Gastrocnemius medialis (tissue), 4 donors: ENCODE measurements around the gene SEC22C. TPM values are rescaled to one million over a fixed set of nuclear protein-coding genes. Genes with fewer than 3 reads are reported as not detected.
"Not testable (repeated sequence)": the region's sequence is repeated elsewhere in the genome, so short reads cannot be mapped to it uniquely, and the experiment has no call there.

ENCODE experiments used
- ATAC-seq, 2 donors: fragments of 150-250 bp; one replicate each; pipeline ENCODE4 v1.9.1; 2016
- DNase-seq, 2 donors: peaks; one replicate each; pipeline ENCODE4 v3.0.0-alpha.2; 2019
- H3K27ac ChIP-seq, 4 donors: fragments of 200-600 bp; sonication (generic); 1 replicate in 1 of 4; 2 replicates in 3 of 4; pipeline ENCODE4 v1.5.1; 2016 to 2018; ENCODE audit warnings: mild to moderate bottlenecking in 2 of 4, moderate library complexity in 1 of 4
- H3K27me3 ChIP-seq, 3 donors: fragments of 200-600 bp; sonication (generic) in 2 of 3; 1 replicate in 1 of 3; 2 replicates in 2 of 3; pipeline versions ENCODE4 v1.5.1 to v1.6.0; 2016 to 2019; ENCODE audit warnings: mild to moderate bottlenecking in 1 of 3, moderate library complexity in 1 of 3
- H3K36me3 ChIP-seq, 2 donors: fragments of 200-600 bp; sonication (generic) in 1 of 2; one replicate each; pipeline ENCODE4 v1.5.1; 2017 to 2018
- H3K4me1 ChIP-seq, 2 donors: fragments of 200-600 bp; sonication (generic) in 1 of 2; one replicate each; pipeline ENCODE4 v1.5.1; 2016 to 2017; ENCODE audit warnings: mild to moderate bottlenecking in 2 of 2
- H3K4me3 ChIP-seq, 4 donors: fragments of 200-600 bp; sonication (generic) in 3 of 4; 1 replicate in 1 of 4; 2 replicates in 3 of 4; pipeline ENCODE4 v1.5.1; 2016 to 2019; ENCODE audit warnings: mild to moderate bottlenecking in 2 of 4
- H3K9me3 ChIP-seq, 3 donors: fragments of 200-600 bp; sonication (generic) in 2 of 3; 1 replicate in 1 of 3; 2 replicates in 2 of 3; pipeline ENCODE4 v1.5.1; 2016 to 2019
- CTCF ChIP-seq, 5 experiments: fragments of 450-650 bp in 3 of 5; fragments of 200-600 bp in 2 of 5; sonication (generic) in 2 of 5; IDR thresholded peaks in 4 of 5; conservative IDR thresholded peaks in 1 of 5; 1 replicate in 4 of 5; 2 replicates in 1 of 5; pipeline ENCODE4 v1.5.1; 2016 to 2019; ENCODE audit warnings: antibody characterized with exemption in 5 of 5, mild to moderate bottlenecking in 3 of 5, moderate library complexity in 3 of 5
- POLR2A ChIP-seq, 2 donors: fragments of 450-650 bp; IDR thresholded peaks; one replicate each; pipeline ENCODE4 v1.6.1; 2017; ENCODE audit warnings: antibody characterized with exemption in 2 of 2, mild to moderate bottlenecking in 2 of 2, moderate library complexity in 2 of 2
- in situ Hi-C, 4 donors: fragments of 200-750 bp; cut with MboI; loops; one replicate each; pipeline versions ENCODE4 v1.15.0 to v1.8.0; 2017; ENCODE audit warnings: low sequenced_read_pairs in 4 of 4
- intact Hi-C: fragments of 100-400 bp; cut with DNase I; formaldehyde crosslinking; loops from one replicate; pipeline ENCODE4 v1.15.1; 2023; ENCODE audit warnings: low total_unique reads
- total RNA-seq, 4 donors: library from RNA; depleted of rRNA; stranded (reverse); fragments of >200 nt; gene quantifications; one replicate each; pipeline versions ENCODE4 v1.1.0 to v1.2.3, GENCODE V29; 2016

SEC22C gene
- total RNA-seq, 4 donors from 2014 or later = 35.5 to 54.6 (median 40.6) TPM

- TF ChIP-seq POLR2A (IDR thresholded peaks at IDR 0.05) (no peak), CTCF (IDR thresholded peaks at IDR 0.05 in 4 of 5, conservative IDR thresholded peaks at IDR 0.05 in 1 of 5) (no peak)
- Histone ChIP-seq H3K4me3 (peak overlapping the region in 3 of 4 donors; percentile 68 to 92 (median 75)), H3K27ac (peak overlapping the region; percentile 85 to 92 (median 87)), H3K4me1 (peaks cover 11 to 16% of the 10 kb centered on the region in 2 donors), H3K27me3 (no peaks in the 10 kb centered on the region), H3K9me3 (no peaks in the 10 kb centered on the region), H3K36me3 (peaks cover 0 to 6% of the 10 kb centered on the region in 2 donors)
- intact Hi-C loops (loop anchor here (10.0 kb wide), 2 partner anchors 295 to 1105 kb away; partner anchors contain the start of gene ABHD5), in situ Hi-C loops (loop anchor here in 2 of 4 donors (10.0 to 25.0 kb wide), 2 partner anchors 148 to 155 kb away; no protein-coding TSS in a partner anchor)
- ATAC-seq = no peak
- DNase-seq = no peak
These were observed 7.8 kb upstream of the SEC22C start for GRCh38 chr3:42589382-42590109.

GRCh38 chr3:42588625-42589024 is 6.9 kb upstream of the SEC22C start:
- H3K4me3 ChIP-seq = no peak overlapping the region

GRCh38 chr3:42582474-42583070 is 805 bp upstream of the SEC22C start:
- Histone ChIP-seq H3K4me3 (peak overlapping the region; percentile 71 to 82 (median 75)), H3K9me3 (no peaks in the 10 kb centered on the region), H3K4me1 (peaks cover 11 to 19% of the 10 kb centered on the region in 2 donors), H3K27me3 (no peaks in the 10 kb centered on the region), H3K27ac (peak overlapping the region; percentile 87 to 94 (median 92)), H3K36me3 (no peaks in the 10 kb centered on the region)
- in situ Hi-C loops (loop anchor here (5.0 to 25.0 kb wide), 3 partner anchors 155 to 165 kb away; no protein-coding TSS in a partner anchor), intact Hi-C loops (loop anchor here (1.0 to 10.0 kb wide), 4 partner anchors 72 to 1112 kb away; partner anchors contain the start of gene ABHD5)
- DNase-seq (no peak), ATAC-seq (no peak)
- TF ChIP-seq CTCF (IDR thresholded peaks at IDR 0.05 in 4 of 5, conservative IDR thresholded peaks at IDR 0.05 in 1 of 5) (no peak), POLR2A (IDR thresholded peaks at IDR 0.05) (no peak)

More at GRCh38 chr3:42588625-42589024, 6.9 kb upstream of the SEC22C start:
- no peaks in the 10 kb centered on the region for H3K27me3 ChIP-seq
- TF ChIP-seq POLR2A (IDR thresholded peaks at IDR 0.05) = no peak
- TF ChIP-seq CTCF (IDR thresholded peaks at IDR 0.05 in 4 of 5, conservative IDR thresholded peaks at IDR 0.05 in 1 of 5) = no peak
- no peak for DNase-seq
- no peaks in the 10 kb centered on the region for H3K36me3 ChIP-seq
- H3K27ac ChIP-seq = no peak overlapping the region
- intact Hi-C loops (loop anchor here (10.0 kb wide), 2 partner anchors 296 to 1106 kb away; partner anchors contain the start of gene ABHD5), in situ Hi-C loops (loop anchor here in 2 of 4 donors (10.0 to 25.0 kb wide), 2 partner anchors 149 to 156 kb away; no protein-coding TSS in a partner anchor)
- H3K4me1 ChIP-seq = peaks cover 11 to 16% of the 10 kb centered on the region in 2 donors
- no peaks in the 10 kb centered on the region for H3K9me3 ChIP-seq
- no peak for ATAC-seq

GRCh38 chr3:42581400-42581708 is 413 bp downstream of the SEC22C start:
- H3K4me3 ChIP-seq = peak overlapping the region; percentile 71 to 82 (median 75)
- H3K36me3 ChIP-seq = no peaks in the 10 kb centered on the region
- ATAC-seq (peak in 1 of 2 donors; percentile 23), DNase-seq (no peak)
- TF ChIP-seq CTCF (IDR thresholded peaks at IDR 0.05 in 4 of 5, conservative IDR thresholded peaks at IDR 0.05 in 1 of 5) (no peak), POLR2A (IDR thresholded peaks at IDR 0.05) (no peak)
- intact Hi-C loops = loop anchor here (10.0 kb wide), 2 partner anchors 303 to 1113 kb away; partner anchors contain the start of gene ABHD5
- H3K9me3 ChIP-seq = no peaks in the 10 kb centered on the region
- peak overlapping the region; percentile 87 to 94 (median 92) for H3K27ac ChIP-seq
- H3K27me3 ChIP-seq = no peaks in the 10 kb centered on the region
- in situ Hi-C loops = loop anchor here (5.0 to 25.0 kb wide), 3 partner anchors 156 to 166 kb away; no protein-coding TSS in a partner anchor
- H3K4me1 ChIP-seq = peaks cover 11 to 19% of the 10 kb centered on the region in 2 donors

GRCh38 chr3:42579346-42579745 is 2.4 kb downstream of the SEC22C start:
- H3K9me3 ChIP-seq, ATAC-seq, intact Hi-C loops, H3K27ac ChIP-seq, H3K27me3 ChIP-seq, H3K36me3 ChIP-seq, DNase-seq, H3K4me3 ChIP-seq: not testable (repeated sequence)
- peaks cover 11 to 19% of the 10 kb centered on the region in 2 donors for H3K4me1 ChIP-seq
- in situ Hi-C loops = loop anchor here in 1 of 4 donors (25.0 kb wide), 1 partner anchor 158 kb away; no protein-coding TSS in a partner anchor
